Suppressor macrophage (primary cell): ENCODE results near the gene TGFB2.
A peak's percentile ranks its signal among the peaks of the same experiment; 100 is the strongest.
"Not testable (repeated sequence)": the region's sequence is repeated elsewhere in the genome, so short reads cannot be mapped to it uniquely, and the experiment has no call there.

Source experiments
- DNase-seq, 4 experiments: peaks; one replicate each; pipeline ENCODE4 v3.0.0-alpha.2; 2020 to 2022
- total RNA-seq, 17 experiments: gene quantifications; one replicate each; lab custom pipeline; 2026; ENCODE audit warnings: mixed read lengths in 6 of 17, inconsistent platforms in 3 of 17; lab: John Stamatoyannopoulos, UW

Gene TGFB2
- total RNA-seq, result 0.05 to 3.3 (median 0.38) reads per million in 17 experiments

DNA sequence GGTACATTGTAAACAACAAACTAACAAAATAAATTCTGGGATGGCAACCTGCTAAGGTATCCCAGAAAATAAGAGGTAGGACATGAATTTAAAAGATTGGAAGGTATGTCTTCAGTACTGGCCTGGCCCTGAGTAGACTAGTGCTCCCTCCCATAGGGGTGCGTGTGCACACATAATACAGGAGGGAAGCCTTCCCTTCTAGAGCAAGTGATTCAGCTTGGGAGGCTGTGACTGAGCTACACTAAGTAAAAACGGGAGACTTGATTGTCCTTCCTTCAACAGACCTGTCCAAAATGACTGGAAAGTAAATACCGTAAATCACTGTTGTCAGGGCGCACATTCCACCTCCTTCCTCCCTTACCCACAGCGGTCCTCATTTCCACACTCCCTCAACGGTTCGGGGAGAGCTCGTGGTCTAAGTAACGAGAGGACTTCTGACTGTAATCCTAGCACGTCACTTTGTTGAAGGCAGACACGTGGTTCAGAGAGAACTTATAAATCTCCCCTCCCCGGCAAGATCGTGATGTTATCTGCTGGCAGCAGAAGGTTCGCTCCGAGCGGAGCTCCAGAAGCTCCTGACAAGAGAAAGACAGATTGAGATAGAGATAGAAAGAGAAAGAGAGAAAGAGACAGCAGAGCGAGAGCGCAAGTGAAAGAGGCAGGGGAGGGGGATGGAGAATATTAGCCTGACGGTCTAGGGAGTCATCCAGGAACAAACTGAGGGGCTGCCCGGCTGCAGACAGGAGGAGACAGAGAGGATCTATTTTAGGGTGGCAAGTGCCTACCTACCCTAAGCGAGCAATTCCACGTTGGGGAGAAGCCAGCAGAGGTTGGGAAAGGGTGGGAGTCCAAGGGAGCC lies at the start of gene TGFB2:
Gene TGFB2 (plus strand): TSS at position 523 of the 859 bp plus-strand sequence. CDS start 1,366 bp downstream, outside the sequence.
- DNase-seq, result peak; percentile 52 to 73 (median 64)

DNA sequence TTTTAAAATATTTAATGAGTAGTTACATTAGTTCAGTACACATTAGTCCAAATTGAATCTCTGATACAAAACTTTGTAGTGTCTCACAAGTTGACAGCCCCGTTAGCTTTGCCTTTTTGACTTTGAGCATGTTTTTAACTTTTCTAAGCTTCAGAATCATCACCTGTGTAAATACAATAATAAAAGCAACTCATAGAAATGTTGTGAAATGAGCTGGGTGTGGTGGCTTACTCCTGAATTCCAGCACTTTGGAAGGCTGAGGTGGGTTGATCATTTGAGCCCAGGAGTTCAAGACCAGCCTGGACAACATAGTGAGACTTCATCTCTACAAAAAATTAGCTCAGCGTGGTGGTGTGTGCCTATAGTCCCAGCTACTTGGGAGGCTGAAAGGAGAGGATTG lies 49.0 kb upstream of the TGFB2 start:
- no peak for DNase-seq

DNA sequence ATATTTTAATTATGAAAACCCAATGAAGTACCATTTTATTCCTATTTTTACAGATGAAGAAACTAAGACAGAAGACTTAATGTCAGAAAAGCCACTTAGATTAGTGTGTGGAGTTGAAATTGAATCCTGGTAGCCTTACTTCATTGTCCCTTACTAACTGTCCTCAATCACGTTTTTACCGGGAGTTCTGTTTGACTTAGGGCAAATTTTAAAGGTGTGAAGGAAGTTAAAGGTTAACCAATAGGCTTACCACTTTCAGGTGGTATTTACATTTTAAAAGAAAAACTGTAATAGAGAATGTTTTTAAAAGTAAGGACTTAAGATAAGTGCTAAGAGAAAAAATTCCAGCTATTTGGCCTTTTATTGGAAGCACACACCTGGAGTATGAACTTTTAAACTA lies 47.7 kb upstream of the TGFB2 start:
- DNase-seq, result no peak

DNA sequence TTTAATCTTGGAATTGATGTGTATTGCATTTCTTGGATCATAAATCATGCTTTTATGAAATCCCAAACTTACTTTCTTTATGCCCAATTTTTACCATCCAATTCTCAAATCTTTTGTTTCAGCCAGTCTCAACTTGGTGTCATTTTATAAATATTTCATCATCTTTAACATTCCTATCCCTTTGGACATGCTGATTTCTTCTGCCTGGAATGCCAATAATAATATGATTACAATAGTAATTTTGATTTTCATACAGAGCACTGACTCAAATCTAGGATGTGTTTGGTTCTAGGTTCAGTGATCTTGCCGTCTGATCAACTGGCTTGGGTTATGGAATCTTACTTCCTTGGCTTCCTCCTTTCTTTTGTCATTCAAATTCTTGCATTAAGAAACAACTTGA lies 47.3 kb upstream of the TGFB2 start:
- DNase-seq, result no peak

DNA sequence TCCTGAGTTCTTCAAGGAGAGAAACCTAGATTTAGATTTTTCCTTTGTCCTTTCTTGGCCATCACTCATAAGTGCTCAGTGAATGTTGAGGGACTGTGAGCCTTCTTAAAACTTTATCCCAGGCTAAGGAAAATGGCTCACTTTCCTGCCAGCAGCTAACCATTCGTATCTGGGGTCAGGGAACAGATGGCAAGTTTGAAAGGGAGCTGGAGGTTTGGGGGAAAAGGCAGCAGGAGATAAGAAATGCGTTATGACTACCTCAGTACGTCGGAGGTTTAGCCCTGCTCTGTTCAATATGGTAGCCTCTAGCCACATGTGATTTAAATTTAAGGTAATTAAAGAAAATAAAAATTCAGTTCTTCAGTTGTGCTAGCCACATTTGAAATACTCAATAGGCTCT lies 46.7 kb upstream of the TGFB2 start:
- no peak for DNase-seq

DNA sequence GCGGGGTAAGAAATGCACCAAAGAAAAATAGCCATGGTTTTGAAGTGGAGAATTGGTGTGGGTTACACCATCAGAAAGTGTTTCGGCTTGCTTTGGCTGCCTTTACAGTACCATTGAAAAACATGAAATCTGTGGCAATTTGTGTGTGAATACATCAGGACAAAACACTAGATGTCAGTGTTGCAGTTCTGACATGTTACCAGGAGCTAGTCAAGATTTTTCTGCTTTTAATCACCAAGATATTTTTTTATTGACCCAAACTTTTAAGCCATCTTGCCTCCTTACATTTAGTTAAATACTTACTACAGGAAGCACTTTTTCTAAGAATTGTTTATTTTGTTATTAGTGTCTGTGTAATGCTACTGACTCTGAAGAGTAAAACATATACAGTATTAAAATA lies 45.7 kb upstream of the TGFB2 start:
- DNase-seq, result peak in 2 of 4 experiments; percentile 3 to 25

DNA sequence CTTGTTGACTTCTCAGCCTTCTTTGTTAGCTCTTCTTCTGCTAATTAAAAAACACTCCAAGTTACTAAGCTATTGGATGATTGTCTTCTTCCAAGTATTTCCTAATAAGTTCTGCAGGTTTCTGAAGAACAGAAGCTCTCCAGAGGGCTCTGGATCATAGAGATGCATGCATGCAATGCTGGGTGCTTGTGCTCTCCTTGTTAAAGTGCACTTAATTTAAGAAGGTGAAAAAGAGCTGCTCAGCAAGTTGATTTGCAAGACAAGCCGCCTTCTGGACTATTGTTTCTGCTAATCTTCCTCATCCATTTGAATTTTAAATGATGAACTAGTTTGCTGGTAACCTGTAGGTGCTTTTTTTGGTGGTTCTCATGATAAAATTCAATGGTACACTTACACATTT lies 43.9 kb upstream of the TGFB2 start:
- DNase-seq, result no peak

DNA sequence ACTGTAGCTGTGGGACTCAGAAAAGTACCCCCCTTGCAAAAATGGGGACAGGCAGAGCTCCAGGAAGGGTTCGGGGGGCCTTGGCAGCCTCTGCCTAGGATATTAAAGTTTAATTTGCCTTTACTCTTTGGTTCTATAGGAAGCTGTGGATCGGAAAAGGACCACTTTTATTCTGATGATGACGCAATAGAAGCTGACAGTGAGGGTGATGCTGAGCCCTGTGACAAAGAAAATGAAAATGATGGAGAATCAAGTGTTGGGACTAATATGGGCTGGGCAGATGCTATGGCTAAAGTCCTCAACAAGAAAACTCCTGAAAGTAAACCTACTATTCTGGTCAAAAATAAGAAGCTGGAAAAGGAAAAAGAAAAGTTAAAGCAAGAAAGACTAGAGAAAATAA lies 43.0 kb upstream of the TGFB2 start:
- DNase-seq, result no peak

DNA sequence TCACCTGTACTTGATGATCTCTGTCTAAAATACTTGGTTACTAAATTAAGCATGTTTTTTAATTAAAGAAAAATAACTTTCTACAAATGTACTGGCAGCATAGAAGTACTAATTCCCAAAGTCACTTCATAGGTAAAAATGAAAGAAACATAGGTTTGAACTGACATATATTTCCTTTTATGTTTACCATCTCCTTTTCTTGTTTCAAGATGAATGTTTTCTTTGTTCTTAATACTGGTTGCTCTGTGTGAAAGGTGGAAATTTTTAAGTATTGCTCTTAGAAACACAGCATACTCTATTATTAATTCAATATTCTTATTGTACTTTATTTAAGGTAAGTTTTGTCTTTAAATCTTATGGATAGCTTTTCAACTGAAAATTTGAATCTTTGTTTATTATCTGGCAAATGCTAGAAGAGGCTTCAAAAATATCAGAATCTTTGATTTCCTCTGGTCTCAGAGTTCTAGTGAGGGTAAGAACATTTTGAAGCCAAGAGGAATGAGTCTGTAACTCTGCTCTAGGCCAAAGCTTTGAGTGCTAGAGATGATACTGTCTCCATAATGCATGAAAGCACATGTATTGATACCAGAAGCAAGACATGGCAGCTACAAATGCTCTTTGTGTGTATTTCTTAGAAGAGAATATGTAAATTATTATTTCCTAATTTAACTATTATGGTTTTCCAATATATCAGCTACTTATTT lies 41.8 kb upstream of the TGFB2 start:
- DNase-seq, result no peak

DNA sequence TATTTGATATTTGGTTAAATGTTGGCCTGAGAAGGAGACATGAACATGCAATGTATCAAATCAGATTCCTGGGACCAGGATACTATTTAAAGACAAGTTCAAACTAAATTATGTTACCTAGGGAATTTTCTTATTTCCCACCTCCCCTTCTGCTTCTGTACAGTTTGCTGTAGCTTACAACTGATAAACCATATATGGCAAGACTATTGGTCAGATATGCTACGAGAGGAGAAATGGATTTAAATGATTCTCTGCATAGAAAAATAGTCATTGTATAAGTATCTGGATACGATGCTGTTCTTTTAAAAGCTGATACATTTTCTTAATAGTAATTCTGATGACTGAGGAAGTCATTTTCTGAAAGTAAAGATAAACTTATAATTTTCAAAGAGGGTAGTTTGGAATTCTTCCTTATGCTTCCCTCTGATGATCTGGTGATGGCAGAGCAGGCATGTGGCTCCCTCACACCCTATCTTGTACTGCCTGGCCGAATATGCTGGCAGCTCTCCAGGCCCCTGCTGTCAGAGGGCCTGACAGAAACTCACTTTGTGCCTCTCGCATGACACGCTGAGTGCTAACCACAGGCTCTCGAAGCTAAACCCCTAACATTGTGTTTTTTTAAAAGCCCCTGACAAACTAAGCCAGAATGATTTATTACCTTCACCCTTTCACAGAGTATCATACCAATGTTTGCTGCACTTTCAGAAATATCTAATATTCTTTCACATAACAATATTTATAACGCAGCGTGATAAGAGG lies 40.7 kb upstream of the TGFB2 start:
- no peak for DNase-seq

DNA sequence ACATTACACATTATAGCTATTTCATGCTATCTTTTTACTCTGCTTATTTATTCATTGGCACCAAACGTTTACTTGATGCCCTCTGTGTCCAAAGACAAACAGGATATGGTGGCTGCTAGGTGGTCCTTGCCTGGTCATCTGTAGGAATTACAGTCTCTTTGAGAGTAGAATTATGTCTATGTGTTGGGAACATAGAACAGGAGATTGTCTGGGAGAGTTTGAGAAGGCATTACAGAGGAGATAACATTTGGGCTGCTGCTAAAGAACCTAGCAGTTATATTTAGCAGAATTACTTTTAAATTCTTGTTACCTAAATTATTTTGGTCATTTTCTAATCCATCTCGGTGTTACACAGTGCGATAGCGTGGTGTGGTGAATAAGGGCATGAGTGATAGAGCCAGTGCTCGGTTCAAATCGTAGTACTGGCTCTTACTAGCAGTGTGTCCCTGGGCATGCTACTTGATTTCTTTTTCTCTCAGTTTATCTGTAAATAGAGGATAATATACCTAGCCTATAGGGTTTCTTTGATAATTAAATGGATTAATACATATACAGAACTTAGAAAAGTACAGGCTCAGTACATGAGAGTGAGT lies 39.6 kb upstream of the TGFB2 start:
- no peak for DNase-seq

DNA sequence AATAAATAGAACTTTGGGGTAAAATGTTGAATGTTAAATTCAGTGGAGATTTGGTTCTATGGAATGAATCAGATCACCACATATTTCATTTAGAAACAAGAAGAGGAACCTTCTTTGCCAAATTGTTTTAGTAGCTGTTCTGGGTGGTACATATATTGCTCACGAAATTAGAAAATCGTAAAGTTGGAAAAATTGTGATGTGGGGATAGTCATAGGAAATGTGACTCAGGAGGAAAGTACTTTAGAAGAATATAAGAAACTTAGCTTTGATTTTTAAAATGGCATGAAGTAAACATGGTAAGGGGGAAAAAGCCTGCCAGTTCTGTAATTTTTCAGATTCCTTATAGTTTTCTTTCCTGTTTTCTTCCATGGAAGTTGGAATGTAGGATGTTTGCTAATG lies 32.6 kb upstream of the TGFB2 start:
- DNase-seq, result no peak

DNA sequence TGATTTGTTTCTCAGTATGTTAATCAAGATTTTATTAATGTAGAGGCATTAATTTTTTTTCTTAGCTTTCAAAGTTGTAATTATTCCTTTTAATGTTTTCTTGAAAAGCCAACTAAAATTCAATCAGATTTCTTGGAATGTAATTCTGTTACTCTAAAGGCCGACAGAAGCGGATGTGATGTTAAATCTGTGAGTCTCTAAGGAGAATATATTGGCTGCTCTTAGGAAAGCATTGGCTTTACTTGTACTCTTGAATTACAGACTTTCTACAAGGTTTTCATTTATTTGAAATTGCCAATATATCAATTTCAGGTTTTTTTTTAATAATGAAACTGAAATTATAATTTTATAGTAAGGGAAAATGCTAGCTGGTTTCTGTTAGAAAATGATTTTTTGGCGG lies 30.8 kb upstream of the TGFB2 start:
- no peak for DNase-seq

DNA sequence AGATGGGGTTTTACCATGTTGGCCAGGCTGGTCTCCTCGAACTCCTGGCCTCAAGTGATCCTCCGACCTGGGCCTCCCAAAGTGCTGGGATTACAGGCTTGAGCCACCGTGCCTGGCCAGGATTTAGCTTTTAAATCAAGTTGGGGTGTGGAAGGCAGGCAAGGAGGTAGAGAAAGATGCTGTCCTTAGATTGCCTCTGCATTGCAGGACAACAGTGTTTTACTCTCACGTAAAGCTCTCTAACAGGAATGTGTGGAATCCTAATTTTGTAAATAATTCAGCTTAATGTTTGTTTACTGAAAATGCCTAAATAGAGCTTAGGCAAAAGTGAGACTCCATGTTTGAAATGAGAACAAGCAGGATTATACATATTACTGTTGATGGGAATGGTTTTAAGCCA lies 29.5 kb upstream of the TGFB2 start:
- no peak for DNase-seq

DNA sequence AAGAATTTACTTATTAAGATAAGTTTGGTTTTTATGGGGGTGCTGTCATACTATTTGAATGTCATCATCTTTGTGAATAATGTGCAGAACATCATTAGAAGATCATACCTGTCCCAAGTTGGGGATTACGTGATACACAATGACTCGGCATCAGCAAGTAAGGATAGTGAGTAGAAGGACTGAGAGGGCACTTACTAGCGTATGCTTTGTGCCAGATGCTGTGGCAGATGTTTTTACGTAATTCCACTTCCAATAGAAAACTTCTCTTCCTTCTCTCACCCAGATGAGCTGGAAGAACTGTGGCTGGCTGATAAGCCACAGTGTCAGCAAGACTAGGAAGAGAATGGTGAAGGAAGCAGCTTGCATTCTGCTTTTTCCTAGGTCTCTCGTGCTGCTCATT lies 28.1 kb upstream of the TGFB2 start:
- DNase-seq, result no peak

DNA sequence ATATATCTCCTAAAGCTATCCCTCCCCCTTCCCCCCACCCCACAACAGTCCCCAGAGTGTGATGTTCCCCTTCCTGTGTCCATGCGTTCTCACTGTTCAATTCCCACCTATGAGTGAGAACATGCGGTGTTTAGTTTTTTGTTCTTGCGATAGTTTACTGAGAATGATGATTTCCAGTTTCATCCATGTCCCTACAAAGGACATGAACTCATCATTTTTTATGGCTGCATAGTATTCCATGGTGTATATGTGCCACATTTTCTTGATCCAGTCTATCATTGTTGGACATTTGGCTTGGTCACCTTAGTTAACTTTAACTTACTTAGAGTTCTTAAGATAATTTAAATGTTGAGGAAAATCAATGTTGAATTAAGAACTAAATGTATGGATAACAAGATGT lies 25.0 kb upstream of the TGFB2 start:
- DNase-seq, result not testable (repeated sequence)

DNA sequence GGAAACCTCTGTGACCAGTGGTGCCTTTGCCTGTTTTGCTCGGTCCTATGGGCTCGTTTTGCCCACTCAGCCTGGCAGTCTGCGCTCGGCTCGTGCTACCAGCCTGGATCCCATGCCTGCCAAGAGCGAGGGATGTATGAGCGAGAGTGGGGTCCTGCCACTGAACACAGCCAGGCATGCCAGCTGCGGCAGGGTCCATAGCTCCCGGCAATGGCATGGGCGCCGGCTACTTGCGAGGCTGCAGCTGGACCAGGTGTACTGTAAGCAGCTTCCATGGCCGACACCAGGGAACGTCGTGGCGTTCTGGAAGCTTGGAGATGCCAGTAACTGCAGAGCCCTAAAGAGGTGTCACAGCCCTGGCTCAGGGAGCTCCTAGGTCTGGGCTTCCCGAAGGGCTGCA lies 22.4 kb upstream of the TGFB2 start:
- no peak for DNase-seq

DNA sequence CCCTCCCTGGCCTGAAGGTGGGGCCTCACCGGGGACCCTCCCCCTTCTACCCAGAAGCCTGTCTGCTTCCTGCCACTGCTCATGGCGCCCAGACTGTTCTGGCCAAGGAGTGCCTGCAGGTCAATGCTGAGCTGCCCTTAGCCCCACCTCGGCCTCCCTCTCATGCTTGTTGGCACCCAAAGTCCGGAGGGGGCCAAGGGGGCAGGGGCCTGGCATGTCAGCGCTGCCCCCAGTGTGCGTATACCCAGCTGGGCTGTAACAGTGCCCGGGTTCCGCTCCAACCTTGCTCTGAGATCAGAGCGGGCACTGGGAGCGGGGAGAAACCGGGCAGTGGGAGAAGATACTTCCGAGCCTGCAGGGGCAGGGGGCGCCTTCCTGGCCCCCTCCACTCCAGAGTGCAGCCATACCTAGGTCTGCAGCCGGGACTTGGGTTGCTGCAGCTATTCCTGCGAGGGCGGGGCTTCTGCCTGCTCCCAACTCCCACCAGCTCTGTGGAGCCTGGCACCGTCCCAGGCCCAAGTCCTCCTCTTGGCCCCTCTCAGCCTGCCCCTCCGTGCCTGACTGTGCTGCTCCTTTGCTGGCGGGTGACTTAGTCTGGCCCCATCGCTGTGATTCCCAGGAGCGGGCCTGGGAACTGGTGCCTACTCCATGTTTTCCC lies 21.4 kb upstream of the TGFB2 start:
- DNase-seq, result no peak

DNA sequence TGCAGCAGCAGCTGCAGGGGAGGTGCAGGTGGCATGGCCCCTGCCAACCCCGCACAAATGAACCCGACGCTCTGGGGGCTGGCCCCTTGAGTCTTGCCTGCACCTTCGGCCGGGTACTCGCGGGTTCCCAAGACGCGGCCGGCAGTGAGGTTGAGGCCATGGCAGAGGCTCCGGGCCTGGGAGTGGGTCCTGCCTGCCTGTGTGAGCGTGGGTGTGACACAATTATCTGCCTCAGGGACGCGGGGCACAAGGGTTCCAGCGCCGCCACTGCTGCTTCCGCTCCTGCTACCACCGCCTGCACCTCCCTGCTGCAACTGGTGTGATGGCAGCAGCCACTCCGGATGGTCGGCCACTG lies 20.9 kb upstream of the TGFB2 start:
- no peak for DNase-seq

DNA sequence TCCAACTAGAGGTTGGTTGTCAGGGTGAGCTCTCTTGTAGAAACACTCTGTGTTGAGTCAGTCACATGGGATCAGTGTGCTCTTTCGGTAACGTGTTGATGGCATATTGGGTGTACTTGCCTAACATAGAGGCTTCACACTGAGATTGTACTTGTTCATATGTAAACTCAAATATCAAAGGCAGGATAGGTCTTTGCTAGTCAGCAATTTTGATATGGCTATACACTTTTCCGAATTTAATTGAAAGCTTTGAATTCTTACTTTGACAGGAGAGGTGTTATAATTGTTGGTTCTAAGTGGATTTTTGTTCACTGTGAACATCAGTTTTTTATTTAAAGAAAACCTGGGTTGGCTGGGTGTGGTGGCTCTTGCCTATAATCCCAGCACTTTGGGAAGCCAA lies 16.4 kb upstream of the TGFB2 start:
- DNase-seq, result no peak

DNA sequence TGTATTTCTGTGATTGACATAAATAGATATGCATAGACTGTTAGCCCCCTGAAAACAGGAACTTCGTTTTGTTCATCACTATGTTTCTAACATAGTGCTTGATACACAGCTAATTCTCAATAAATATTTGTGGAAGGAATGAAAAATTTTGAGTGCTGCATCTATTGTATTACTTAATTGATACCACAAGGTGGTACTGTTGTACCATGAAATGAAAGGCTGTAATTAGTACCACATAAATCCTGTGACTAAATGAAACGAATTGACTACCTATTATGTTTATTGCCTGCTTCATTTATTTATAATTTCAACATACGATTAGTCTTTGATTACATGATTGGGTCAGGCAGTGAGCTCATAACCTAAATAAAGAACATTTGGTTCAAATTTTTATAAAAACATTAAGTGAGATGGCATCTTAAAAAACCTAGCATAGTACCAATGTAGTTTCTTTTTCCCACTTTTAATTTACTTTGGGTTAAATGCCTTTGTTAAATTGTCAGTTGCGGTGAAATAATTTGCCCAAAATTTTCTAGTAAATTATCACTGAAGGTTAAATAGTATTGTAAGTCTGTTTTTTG lies 15.0 kb upstream of the TGFB2 start:
- peak in 2 of 4 experiments; percentile 48 to 58 for DNase-seq

DNA sequence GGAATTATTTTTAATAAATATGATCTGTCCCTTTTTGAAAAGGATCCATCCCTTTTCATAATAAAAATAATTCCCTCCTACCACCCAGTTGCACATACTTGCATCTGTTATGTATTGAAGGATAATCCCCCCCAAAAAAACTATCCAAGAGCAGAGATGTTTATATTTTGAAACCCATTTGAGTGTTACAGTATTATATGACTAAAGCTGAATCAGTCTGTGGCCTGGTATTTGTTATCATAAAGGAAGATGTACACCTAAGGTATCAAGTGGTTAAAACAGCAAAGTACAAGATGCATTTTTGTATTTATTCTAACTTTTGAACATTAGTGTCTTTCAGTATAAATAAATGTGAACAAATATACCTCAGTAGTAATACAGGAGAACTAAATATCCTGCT lies 12.7 kb upstream of the TGFB2 start:
- DNase-seq, result no peak
